ENCODE results near the gene PPP2R1B.

DNA sequence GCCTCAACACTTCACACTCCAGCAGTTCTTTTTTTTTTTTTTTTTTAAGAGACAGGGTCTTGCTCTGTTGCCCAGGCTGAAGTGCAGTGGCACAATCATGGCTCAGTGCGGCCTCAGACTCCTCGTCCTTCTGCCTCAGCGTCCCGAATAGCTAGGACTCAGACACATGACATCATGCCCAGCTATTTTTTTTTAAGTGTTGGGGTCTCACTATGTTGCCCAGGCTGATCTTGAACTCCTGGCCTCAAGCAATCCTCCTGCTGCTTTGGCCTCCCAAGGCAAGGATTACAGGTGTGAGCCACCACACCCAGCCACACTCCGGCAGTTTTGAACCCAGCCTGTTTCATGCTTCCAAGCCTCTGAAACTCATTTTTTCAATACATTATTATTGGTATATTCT lies 3.7 kb downstream of the PPP2R1B start:
- TF ChIP-seq, protein P1, sequence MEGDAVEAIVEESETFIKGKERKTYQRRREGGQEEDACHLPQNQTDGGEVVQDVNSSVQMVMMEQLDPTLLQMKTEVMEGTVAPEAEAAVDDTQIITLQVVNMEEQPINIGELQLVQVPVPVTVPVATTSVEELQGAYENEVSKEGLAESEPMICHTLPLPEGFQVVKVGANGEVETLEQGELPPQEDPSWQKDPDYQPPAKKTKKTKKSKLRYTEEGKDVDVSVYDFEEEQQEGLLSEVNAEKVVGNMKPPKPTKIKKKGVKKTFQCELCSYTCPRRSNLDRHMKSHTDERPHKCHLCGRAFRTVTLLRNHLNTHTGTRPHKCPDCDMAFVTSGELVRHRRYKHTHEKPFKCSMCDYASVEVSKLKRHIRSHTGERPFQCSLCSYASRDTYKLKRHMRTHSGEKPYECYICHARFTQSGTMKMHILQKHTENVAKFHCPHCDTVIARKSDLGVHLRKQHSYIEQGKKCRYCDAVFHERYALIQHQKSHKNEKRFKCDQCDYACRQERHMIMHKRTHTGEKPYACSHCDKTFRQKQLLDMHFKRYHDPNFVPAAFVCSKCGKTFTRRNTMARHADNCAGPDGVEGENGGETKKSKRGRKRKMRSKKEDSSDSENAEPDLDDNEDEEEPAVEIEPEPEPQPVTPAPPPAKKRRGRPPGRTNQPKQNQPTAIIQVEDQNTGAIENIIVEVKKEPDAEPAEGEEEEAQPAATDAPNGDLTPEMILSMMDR (IDR thresholded peaks at IDR 0.05) = no peak
- no peak for TF ChIP-seq POLR2A (IDR thresholded peaks at IDR 0.05)
